Activated CD4-positive, CD25-positive, alpha-beta regulatory T cell (primary cell): ENCODE data around the gene SMIM35.
"Not testable (repeated sequence)": the region's sequence is repeated elsewhere in the genome, so short reads cannot be mapped to it uniquely, and the experiment has no call there.

Source experiments
- DNase-seq, 4 experiments: peaks; one replicate each; lab custom pipeline; 2025; lab: John Stamatoyannopoulos, UW

The SMIM35 gene

DNA sequence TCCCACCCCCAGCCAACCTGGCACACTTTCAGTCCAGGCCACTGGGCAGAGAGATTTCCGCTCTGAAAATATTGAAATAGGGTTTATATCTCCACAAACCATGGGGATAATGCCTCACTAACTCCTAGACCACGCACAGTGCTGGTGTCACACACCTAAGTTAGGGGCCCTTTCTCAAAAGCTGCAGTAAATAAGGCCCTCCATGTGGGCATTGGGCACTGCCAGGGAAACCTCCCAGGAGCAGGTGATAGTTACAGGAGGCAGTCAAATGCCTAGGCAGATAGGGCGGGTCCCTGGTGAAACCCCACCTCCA, 103.6 kb downstream of the SMIM35 start:
- DNase-seq: no peak

GRCh38 chr11:117980720-117981119, 106.0 kb downstream of the SMIM35 start:
- DNase-seq: no peak

GRCh38 chr11:117980280-117980679, 106.5 kb downstream of the SMIM35 start:
- DNase-seq: no peak

GRCh38 chr11:117979481-117980211, 107.1 kb downstream of the SMIM35 start:
- DNase-seq: no peak

- no peak for DNase-seq
Observed at GRCh38 chr11:117978991-117979390, 107.8 kb downstream of the SMIM35 start.

GRCh38 chr11:117978291-117978910, 108.4 kb downstream of the SMIM35 start:
- not testable (repeated sequence) for DNase-seq

DNA sequence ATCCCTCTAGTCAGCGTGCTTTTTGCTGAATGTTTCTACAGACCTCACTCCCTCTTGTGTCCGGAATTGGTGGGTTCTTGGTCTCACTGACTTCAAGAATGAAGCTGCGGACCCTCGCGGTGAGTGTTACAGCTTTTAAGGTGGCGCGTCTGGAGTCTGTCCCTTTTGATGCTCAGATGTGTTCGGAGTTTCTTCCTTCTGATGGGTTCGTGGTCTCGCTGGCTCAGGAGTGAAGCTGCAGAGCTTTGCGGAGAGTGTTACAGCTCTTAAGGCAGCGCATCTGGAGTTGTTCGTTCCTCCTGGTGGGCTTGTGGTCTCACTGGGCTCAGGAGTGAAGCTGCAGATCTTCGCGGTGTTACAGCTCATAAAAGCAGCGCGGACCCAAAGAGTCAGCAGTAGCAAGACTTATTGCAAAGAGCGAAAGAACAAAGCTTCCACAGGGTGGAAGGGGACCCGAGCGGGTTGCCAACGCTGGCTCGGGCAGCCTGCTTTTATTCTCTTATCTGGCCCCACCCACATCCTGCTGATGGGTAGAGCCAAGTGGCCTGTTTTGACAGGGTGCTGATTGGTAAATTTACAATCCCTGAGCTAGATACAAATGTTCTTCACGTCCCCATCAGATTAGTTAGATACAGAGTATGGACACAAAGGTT, 109.0 kb downstream of the SMIM35 start:
- DNase-seq: not testable (repeated sequence)

- DNase-seq: no peak
Observed at GRCh38 chr11:117977029-117977428, 109.7 kb downstream of the SMIM35 start.

- no peak for DNase-seq
Observed at GRCh38 chr11:117976445-117976844, 110.3 kb downstream of the SMIM35 start.

DNA sequence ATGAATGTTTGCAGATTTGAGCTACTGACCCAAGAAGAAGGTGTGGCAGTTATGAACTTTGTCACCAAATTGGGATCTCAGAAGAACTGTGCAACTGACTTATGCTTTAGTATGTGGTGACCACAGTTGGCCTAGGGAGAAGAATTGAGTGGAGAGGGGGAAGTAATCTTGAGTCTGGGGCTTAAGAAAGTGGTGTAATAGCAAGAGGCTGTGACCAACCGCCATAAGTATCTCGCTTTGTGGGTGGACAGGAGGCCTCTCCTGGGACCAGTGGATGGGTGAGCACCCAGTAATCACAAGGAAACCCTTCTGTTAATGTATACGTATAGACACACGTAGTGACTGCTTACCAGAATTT, 113.3 kb downstream of the SMIM35 start:
- DNase-seq: no peak

GRCh38 chr11:117972629-117973502, 113.9 kb downstream of the SMIM35 start:
- no peak for DNase-seq

GRCh38 chr11:117972044-117972443, 114.7 kb downstream of the SMIM35 start:
- DNase-seq: no peak

DNA sequence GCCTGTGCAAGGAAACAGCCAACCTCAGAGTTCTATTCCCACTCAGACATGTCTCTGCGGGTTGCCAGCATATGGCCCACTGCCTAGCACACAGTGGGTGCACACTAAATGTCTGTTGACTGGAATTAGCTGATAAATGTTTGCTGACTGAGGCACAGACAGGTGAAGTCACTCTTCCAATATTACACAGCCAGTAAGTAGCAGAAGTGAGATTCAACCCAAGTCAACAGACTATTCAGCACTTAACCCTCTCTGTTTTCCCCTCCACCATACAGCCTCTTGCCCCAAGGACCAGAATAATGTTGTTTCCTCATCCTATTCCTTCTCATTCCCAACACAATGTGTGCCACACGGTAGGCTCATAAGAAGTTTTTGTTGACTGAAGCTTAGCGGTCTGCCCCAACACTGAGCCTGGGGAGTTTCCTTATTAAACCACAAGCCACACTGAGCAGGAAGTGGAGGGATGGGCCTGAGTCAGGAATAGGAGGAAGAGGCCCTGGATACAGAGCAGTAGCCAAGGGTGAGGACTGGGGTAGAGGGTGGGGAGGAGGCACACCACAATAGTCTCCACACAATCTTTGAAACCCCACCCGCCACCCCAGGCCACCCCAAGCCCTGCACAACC, 116.3 kb downstream of the SMIM35 start:
- no peak for DNase-seq

DNA sequence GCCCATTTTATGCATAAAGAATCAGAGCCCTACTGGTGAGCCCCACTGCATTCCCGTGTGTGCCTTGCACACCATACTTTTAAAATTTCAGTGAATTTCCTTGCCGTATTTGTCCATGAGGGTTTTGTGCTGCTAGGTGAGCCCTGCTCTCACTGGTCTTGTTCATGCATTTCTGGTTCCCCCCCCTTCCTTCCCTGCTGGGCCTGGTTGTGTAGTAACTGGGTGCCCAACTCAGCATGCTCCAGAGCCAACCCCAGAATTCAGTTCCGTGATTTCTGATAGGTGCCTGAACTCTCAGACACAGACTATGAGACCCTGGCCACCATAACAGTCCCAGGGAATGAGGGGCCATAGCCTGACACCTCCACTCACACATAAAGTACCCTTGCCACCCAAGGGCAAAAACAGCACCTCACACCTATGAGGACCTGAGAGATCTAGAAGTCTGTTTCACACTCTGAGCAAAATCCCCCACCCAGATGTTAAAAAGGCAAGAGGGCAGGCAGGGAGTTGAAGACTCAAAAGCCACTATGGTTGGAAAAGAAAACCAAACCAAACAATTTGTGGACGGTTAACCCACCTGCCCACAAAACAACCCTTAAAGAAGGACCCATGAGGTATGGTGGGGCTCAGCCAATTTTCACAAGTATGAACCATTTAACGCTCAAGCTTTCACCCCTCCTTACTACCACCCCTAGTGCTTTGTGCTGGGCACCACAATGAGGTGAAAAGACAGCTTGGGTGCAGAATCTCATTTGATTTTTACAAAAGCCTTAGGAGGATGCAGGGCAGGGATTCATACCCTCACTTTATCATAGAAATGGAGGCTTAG, 117.4 kb downstream of the SMIM35 start:
- no peak for DNase-seq

- DNase-seq: no peak
Observed at GRCh38 chr11:117966908-117967307, 119.9 kb downstream of the SMIM35 start.

DNA sequence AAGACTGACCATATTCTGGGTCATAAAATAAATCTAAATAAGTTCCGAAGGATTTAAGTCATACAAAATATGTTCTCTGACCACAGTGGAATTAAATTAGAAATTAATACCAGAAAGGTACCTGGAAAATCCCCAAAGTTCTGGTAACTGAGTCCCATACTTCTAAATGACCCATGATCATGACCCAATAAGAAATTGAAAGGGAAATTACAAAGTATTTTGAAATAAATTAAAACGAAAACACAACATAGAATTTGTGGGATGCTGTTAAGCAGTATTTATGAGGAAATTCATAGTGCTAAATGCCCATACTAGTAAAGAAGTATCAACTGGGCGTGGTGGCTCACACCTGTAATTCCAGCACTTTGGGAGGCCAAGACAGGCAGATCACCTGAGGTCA, 123.9 kb downstream of the SMIM35 start:
- no peak for DNase-seq

DNA sequence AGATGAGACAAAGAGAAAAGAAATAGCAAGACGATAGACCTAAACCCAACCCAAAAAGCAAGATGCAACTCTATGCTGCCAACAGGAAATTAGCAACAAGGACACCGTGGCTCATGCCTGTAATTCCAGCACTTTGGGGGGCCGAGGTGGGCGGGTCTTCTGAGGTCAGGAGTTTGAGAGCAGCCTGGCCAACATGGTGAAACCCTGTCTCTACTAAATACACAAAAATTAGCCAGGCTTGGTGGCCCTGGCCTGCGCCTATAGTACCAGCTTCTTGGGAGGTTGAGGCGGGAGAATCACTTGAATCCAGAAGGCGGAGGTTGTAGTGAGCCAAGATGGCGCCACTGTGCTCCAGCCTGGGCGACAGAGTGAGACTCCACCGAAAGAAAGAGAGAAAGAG, 124.9 kb downstream of the SMIM35 start:
- no peak for DNase-seq

GRCh38 chr11:117960406-117960805, 126.4 kb downstream of the SMIM35 start:
- DNase-seq: no peak

DNA sequence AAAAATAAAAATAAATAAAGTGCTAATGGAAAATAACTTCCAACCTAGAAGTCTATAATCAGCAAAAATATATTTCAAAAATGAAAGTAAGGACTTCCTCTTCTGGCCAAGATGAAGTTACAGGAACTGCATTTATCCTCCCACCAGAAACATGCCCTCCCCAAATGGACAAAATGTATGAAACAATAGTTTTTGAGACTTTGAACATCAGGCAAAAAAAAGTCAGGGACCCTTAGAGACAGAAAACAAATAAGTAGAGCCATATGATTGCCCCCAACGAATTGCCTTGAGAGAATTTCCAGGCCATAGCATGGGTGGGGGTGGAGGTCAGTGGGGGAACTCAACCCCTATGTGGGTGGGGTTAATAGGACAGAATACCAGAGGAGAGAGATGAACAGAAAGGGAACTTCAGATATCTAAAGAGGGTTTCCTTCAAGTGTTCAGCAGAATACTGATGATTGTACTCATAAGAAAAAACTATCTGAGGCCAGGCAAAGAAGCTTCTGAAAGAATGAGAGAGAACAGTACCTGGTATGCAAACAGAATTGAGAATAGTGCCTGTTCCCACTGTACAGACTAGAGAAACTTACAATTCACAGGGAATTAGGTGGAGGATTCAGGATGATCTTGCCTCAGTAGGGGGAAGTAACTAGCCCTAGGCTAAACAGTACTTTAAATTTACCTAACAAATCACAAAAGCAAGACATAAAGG, 127.2 kb downstream of the SMIM35 start:
- no peak for DNase-seq

GRCh38 chr11:117958949-117959348, 127.8 kb downstream of the SMIM35 start:
- no peak for DNase-seq
